RWPE2 (cell line): ENCODE results near the gene ZC3H18.

ENCODE experiments used
- ATAC-seq: fragments of 200-7000 bp; cut with Tn5 transposase; 3 replicates; pipeline ENCODE4 v1.9.1; 2021; ENCODE audit warnings: low read depth
- DNase-seq: peaks from one replicate; pipeline ENCODE4 v3.0.0-alpha.2; 2020; ENCODE audit warnings: low spot score
- H3K27ac ChIP-seq: fragments of 450-650 bp; 2 replicates; pipeline ENCODE4 v1.5.1; 2017; ENCODE audit warnings: mild to moderate bottlenecking; ENCODE audit not compliant: poor library complexity, severe bottlenecking
- H3K27me3 ChIP-seq: fragments of 250-450 bp; sonication (Bioruptor Pico); 2 replicates; pipeline ENCODE4 v1.5.1; 2021; ENCODE audit warnings: mild to moderate bottlenecking, moderate library complexity; ENCODE audit not compliant: insufficient read depth, poor library complexity, severe bottlenecking
- H3K36me3 ChIP-seq: fragments of 250-450 bp; sonication (Bioruptor Pico); 2 replicates; pipeline ENCODE4 v1.5.1; 2020; ENCODE audit warnings: low read depth, mild to moderate bottlenecking, moderate library complexity
- H3K4me1 ChIP-seq: fragments of 250-450 bp; sonication (Bioruptor Pico); 2 replicates; pipeline ENCODE4 v1.5.1; 2021; ENCODE audit warnings: mild to moderate bottlenecking, moderate library complexity; ENCODE audit not compliant: insufficient read depth, poor library complexity, severe bottlenecking
- H3K4me3 ChIP-seq: fragments of 250-450 bp; sonication (Bioruptor Pico); 2 replicates; pipeline ENCODE4 v1.5.1; 2021; ENCODE audit warnings: mild to moderate bottlenecking, moderate library complexity; ENCODE audit not compliant: severe bottlenecking
- H3K9me3 ChIP-seq: fragments of 250-450 bp; sonication (Bioruptor Pico); 2 replicates; pipeline ENCODE4 v1.5.1; 2021; ENCODE audit warnings: mild to moderate bottlenecking, moderate library complexity; ENCODE audit not compliant: severe bottlenecking
- CTCF ChIP-seq: fragments of 450-650 bp; IDR thresholded peaks from one replicate; pipeline ENCODE4 v1.5.1; 2017; ENCODE audit warnings: mild to moderate bottlenecking, moderate library complexity; ENCODE audit not compliant: poor library complexity, severe bottlenecking

ZC3H18 gene

DNA sequence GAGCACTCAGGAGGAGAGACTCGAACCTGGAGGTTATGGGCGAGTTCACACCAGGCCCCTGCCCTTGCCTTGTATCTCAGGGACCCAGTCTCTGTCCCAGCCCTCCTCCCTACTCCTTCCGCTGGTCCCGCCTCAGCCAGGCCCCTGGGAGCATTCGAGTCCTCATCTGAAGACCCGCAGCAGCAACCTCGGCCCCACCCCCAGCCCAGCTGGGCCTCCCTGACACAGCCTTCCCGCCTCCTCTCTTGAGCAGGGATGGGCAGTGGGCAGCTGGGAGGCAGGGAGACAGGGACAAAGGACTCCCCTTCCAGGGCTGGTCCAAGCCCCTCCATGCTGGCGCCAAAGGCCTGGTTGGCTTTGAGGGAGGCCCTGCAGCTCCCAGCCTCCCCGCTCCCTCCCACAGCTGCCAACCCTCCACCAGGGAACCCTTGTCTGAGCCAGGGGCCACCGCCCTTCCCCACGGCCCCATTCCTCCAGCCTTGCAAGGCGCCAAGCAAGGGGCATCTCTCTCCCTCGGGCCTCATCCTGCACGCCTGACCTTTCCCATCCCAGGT is 15.4 kb upstream of the ZC3H18 start:
- Histone ChIP-seq H3K4me3 (no peak overlapping the region), H3K9me3 (no peaks in the 10 kb centered on the region), H3K27me3 (peaks cover 33% of the 10 kb centered on the region), H3K36me3 (no peaks in the 10 kb centered on the region), H3K4me1 (no peaks in the 10 kb centered on the region), H3K27ac (no peak overlapping the region)
- no peak for TF ChIP-seq CTCF
- DNase-seq (no peak), ATAC-seq (no peak)

GRCh38 chr16:88556294-88556988 is 13.8 kb upstream of the ZC3H18 start:
- no peak overlapping the region for H3K27ac ChIP-seq
- H3K9me3 ChIP-seq = no peaks in the 10 kb centered on the region
- TF ChIP-seq CTCF = no peak
- no peak for DNase-seq
- no peak for ATAC-seq
- H3K36me3 ChIP-seq = no peaks in the 10 kb centered on the region
- H3K27me3 ChIP-seq = peaks cover 33% of the 10 kb centered on the region
- H3K4me3 ChIP-seq = no peak overlapping the region
- H3K4me1 ChIP-seq = no peaks in the 10 kb centered on the region

- no peak overlapping the region for H3K27ac ChIP-seq
- peaks cover 4% of the 10 kb centered on the region for H3K4me1 ChIP-seq
- H3K9me3 ChIP-seq = no peaks in the 10 kb centered on the region
- peaks cover 16% of the 10 kb centered on the region for H3K27me3 ChIP-seq
- no peak overlapping the region for H3K4me3 ChIP-seq
- ATAC-seq = peak; percentile 38; the same call in 1 of the 3 replicates
- TF ChIP-seq CTCF = peak; percentile 41
- no peaks in the 10 kb centered on the region for H3K36me3 ChIP-seq
- no peak for DNase-seq
Observed at GRCh38 chr16:88558457-88559442, 11.5 kb upstream of the ZC3H18 start.

GRCh38 chr16:88560714-88561484 is 9.3 kb upstream of the ZC3H18 start:
- DNase-seq = no peak
- 0 out of 3 replicates have a peak, but pooled peaks have one; percentile 28 for ATAC-seq
- Histone ChIP-seq H3K36me3 (no peaks in the 10 kb centered on the region), H3K9me3 (no peaks in the 10 kb centered on the region), H3K27me3 (no peaks in the 10 kb centered on the region), H3K4me1 (peaks cover 4% of the 10 kb centered on the region), H3K27ac (no peak overlapping the region), H3K4me3 (no peak overlapping the region)
- TF ChIP-seq CTCF = no peak
